Testis (tissue), 2 donors: ENCODE data around the gene PLEKHA7.

Experiments used
- POLR2A ChIP-seq: fragments of 450-650 bp; IDR thresholded peaks from one replicate; pipeline ENCODE4 v1.6.1; 2017; ENCODE audit warnings: antibody characterized with exemption, mild to moderate bottlenecking, moderate library complexity
- TF ChIP-seq, protein P1 (sequence below), 3 experiments: fragments of 450-650 bp in 2 of 3; fragments of 200-600 bp in 1 of 3; sonication (generic) in 1 of 3; IDR thresholded peaks; one replicate each; pipeline ENCODE4 v1.5.1; 2016 to 2019; ENCODE audit warnings: antibody characterized with exemption in 3 of 3, mild to moderate bottlenecking in 2 of 3, moderate library complexity in 1 of 3

GRCh38 chr11:16784666-16785065, 229.5 kb downstream of the PLEKHA7 start:
- TF ChIP-seq, protein P1, sequence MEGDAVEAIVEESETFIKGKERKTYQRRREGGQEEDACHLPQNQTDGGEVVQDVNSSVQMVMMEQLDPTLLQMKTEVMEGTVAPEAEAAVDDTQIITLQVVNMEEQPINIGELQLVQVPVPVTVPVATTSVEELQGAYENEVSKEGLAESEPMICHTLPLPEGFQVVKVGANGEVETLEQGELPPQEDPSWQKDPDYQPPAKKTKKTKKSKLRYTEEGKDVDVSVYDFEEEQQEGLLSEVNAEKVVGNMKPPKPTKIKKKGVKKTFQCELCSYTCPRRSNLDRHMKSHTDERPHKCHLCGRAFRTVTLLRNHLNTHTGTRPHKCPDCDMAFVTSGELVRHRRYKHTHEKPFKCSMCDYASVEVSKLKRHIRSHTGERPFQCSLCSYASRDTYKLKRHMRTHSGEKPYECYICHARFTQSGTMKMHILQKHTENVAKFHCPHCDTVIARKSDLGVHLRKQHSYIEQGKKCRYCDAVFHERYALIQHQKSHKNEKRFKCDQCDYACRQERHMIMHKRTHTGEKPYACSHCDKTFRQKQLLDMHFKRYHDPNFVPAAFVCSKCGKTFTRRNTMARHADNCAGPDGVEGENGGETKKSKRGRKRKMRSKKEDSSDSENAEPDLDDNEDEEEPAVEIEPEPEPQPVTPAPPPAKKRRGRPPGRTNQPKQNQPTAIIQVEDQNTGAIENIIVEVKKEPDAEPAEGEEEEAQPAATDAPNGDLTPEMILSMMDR (IDR thresholded peaks at IDR 0.05) = no peak
- TF ChIP-seq POLR2A = no peak
